ENCODE results near the gene CHN1. TPM values are rescaled to one million over a fixed set of nuclear protein-coding genes. Genes with fewer than 3 reads are reported as not detected.

CHN1 gene
- polyA plus RNA-seq, 3 donors: 19.9 to 27.8 (median 26.1) TPM

DNA sequence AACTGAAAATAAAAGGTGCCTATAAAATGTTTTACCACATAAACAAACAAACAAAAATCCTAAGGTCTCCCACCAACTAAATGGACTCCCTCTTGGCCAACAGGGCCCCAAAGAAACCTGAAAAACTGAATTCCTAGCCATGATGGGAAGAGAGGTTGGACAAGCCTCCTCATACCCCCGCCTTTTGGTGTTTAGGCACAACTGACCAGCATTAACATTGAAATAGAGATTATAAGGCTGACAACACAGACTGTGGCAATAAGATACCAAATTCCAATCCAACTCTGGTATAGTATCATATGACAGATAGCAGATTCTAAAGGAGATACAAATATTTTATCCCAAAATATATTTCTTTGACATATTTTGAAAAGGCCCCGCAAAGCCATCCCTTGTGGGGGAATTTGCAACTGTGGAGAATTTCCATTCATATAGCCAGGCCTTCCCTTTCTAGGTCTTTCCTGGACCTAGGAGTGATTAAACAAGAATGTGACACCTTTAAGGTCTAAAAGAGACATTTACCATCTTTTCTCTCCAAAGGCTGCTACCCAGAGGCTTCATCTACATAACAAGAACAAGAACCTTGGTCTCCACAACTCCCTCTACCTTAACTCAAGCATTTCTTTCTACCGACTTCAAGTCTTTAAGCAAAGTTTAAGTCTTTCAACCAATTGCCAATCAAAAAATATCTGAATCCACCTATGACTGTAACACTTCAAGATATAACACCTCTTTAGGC lies 80.0 kb downstream of the CHN1 start:
- no peak for DNase-seq

GRCh38 chr2:174924061-174924693 lies 81.0 kb downstream of the CHN1 start:
- DNase-seq: no peak

DNA sequence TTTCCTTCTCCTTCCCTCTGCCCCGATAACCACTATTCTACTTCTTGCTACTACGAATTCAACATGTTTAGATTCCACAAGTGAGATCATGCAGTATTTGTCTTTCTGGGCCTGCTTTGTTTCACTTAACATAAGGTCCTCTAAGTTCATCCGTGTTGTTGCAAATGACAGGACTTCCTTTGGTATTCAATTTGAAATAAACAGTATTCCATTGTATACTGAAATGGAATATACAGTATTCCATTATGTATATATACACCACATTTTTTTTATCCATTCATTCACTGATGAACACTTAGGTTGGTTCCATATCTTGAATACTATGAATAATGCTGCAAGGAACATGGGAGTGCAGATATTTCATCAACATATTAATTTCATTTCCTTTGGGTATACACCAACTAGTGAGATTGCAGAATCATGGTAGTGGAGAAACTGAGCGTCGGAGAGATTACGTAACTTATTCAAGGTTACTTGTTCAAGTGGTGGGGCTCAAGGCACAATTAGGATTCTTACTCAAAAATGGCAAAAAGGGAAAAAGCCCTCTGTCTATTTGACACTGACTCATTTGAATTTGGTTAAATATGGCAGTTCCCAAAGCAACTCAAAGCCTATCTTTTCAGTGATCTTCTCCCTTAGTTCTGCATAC lies 85.1 kb downstream of the CHN1 start:
- DNase-seq: no peak

DNA sequence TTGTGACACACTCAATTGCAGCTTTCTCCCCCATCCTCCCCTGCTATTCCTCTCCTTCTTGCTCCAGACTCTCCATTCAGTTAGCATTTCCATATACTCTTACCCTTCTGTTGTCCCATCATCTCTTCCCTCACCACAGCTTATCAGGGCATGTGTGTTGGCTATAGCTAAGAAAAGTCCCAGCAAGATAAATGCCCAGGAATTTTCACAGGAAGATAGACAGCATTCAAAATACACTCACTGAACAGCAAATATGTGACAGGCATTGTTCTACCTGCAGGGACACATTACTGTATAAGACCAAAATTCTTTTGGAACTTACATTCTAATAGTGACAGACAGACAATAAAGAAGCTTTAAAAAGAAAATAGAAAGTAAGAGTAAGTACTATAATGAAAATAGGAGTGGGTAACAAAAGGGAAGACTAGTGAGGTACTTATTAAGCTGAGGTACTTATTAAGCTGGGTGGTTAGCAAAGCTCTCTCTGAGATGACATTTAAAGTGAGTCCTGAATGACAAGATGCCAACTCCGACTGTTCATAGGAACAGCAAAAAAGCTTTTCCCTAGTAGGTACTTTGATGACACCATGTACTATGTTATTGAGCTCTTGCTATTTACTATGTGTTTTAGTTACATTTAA lies 86.2 kb downstream of the CHN1 start:
- no peak for DNase-seq

DNA sequence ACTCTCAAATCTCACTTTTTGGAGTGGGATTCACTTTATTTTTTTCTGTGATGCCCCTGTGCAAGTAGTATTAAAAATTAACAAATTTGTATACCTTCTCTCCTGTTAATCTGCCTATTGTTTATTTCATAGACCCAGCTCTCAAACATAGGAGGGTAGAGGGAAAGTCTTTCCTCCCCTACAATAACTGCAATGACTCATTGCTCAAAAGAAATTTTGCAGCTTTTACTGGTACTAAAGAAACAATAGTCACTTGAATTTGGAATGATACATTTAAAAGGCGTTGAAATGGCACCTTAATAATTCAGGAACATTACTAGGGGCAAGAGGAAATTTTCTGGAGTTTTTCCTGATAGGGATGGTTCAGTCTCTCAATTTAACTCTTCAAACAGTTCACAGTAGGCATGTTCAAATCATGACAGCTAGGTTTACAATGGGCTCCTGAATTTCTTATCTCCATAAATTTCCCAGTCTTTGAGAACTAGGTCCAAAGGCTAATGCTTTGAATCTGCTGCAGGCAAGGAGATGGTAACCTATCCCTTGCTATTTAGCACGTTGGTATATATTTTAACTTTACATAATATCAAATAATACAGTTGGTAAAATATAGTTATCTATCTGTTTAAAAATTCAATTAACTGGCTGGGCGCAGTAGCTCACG lies 88.8 kb downstream of the CHN1 start:
- no peak for DNase-seq

DNA sequence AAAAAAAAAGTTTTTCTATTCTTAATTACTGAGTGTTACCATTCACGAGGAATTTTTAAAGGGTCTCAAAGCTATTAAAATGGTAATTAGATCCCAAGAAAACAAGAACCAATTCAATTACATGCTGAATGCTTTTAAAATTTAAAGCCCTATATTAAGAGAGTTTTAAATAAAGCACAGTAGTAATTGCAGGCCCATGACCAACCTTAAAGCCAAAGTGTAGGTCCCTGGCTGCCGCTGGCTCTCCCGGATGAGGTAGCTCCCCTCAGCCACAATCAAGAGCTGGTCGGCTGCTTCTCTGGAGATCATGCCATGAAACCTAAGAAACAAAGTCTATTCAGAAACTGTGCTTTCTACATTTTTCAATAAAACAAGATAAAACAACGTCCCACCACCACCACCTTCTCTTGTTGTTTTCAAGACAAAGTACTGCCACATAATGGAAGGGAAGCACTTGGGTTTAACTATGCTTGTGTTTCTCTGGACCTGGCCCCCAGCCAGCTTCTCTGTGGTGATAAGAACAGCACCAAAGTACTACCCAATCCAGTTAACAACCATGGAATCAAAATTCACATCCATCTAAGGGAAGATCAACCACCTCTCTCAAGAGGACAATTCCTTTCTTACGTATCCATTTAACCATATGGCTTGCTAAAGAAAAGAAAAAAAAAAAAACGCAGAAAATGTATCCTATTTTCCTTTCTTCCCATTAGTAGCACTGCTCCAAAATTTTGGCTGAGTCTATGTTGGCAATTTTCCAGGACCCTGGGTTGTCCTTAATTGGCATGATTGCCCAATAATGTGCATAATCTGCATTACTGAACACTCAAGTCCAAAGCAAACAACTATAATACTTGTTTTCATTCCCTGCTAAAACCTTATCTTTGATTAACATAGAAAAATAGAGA lies 90.1 kb downstream of the CHN1 start:
- DNase-seq: no peak

- DNase-seq: no peak
These were observed 96.9 kb downstream of the CHN1 start for GRCh38 chr2:174908284-174908683.

- no peak for DNase-seq
These were observed 102.0 kb downstream of the CHN1 start for GRCh38 chr2:174903264-174903556.

DNA sequence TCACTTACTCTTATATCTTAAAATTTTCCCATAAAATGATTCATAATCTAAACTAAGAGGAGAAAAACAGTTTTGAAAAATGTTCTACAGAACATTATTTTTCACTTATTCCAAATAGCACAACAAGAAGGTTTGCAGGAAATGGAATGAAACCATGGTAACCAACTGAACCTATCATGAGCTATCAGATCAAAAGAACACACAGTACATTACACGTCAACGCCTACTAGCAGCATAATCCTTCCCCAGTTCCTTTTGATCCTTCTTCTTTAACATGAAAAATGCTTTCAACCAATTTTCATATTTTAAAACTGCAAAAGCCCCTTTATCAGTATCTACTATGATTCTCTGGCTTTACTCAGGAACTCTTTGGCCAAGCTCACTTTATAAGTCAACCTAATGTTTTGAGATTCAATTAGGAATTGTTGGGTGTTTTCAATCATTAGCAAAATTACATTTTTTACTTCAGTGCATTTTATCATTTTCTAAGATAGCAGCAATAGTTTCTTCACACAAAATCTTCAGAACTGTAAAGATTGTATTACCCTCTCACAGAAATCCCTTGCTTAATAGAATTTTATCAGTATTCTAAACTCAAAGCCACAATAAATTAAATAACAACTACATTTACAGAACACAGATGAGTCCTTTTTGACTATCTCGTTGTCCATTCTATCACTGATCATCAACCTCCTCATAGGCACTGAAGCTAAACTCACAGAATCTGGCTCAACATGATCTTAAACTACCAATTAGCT lies 102.5 kb downstream of the CHN1 start:
- no peak for DNase-seq

DNA sequence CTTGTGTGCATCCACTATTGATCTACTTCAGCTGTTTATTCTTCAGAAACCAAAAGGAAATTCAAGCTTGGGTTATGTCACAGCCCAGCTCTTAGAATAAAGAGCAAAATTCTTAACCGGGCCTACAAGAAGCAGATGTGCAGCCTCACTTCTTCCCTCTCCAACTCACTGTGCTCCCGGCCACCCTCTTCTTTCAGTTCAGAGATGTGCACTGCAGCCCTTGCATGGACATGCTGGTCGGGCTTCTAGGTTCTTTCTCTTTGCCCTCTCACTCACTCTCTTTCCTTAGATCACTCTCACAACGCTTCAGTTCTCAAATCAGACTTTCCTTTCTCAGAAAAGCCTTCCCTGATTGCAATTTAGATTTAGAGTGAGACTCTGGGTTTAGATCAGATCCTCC lies 104.1 kb downstream of the CHN1 start:
- no peak for DNase-seq

DNA sequence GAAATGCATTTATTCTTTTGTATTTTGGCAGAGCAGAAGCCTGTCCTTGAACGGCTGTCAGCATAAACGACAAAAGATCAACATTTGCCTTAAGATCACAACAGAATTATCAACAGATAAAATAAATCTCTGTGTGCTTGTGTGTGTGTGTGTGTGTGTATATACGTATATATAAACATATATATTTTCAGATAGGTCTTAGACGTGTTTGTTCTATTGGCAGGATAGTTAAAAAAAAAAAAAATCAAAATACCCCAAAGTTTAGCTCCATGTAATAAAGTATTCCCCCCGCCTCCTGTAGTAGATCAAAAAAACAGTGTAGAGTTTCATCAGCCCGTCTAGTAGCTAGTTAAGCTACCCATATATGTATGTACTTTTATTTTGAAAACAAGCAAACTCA lies 107.9 kb downstream of the CHN1 start:
- DNase-seq: no peak

DNA sequence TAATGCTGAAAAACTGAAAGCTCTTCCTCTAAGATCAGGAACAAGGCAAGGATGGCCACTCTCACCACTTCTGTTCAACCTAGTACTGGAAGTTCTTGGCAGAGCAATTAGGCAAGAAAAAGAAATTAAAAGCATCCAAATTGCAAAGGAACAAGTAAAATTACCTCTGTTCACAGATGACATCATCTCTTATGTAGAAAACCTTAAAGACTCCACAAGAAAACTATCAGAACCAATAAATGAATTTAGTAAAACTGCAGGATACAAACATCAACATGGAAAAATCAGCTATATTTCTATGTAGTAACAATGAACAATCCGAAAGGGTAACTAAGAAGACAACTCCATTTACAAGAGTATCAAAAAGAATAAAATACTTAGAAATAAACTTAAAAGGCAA lies 112.2 kb downstream of the CHN1 start:
- no peak for DNase-seq

DNA sequence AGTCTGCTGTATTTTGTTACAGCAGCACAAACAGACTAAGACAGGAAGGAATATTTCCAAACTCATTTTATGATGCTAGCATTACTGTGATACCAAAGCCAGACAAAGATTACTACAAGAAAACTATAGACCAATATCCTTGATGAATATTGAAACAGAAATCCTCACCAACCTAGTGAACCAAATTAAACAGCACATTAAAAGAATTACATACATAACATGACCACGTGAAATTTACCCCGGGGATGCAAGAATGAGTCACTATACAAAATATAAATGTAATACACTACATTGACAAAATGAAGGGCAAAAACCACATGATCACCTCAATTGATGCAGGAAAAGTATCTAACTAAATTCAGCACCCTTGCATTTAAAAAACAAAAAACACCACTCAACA lies 112.6 kb downstream of the CHN1 start:
- DNase-seq: no peak

GRCh38 chr2:174888646-174889271 lies 116.4 kb downstream of the CHN1 start:
- DNase-seq: no peak

DNA sequence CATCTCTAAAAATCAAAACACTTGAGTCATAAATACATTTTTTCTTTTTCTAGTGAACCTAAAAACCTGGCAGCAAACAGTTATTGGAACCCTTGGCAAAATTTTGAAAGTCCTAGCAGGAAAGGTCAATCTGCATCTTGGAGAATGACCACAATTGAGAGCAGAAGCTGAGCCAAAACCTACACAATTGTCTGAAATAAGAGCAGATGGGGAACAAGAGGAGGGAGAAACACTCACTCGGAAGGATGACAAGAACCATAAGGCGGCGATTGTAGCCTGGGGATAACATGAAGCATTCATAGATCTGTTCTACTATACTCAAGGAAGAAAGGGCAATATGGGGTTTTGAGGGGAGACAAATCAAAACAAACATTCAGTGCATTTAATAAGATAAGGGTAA lies 117.0 kb downstream of the CHN1 start:
- DNase-seq: peak; percentile 52

- DNase-seq: no peak
These were observed 122.8 kb downstream of the CHN1 start for GRCh38 chr2:174882416-174882815.

DNA sequence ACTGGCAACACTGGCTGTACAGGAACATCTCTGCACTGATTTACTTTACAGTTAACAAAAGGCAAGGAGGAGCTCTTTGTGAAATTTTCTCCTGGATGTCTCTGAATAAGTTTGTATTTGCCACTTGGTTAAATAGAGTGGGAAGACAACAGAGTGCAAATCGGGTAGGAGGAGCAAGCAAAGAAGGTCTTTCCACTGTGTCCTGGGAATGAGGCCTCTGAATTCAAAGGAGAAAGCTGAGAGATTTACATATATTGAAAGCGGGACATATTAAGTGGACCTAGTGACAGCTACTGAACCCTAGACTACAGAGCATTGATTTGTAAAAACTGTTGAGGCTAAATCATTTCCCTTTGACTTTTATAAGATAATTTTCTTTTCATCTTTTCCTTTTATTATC lies 123.5 kb downstream of the CHN1 start:
- no peak for DNase-seq

- no peak for DNase-seq
These were observed 126.5 kb downstream of the CHN1 start for GRCh38 chr2:174878537-174879147.

DNA sequence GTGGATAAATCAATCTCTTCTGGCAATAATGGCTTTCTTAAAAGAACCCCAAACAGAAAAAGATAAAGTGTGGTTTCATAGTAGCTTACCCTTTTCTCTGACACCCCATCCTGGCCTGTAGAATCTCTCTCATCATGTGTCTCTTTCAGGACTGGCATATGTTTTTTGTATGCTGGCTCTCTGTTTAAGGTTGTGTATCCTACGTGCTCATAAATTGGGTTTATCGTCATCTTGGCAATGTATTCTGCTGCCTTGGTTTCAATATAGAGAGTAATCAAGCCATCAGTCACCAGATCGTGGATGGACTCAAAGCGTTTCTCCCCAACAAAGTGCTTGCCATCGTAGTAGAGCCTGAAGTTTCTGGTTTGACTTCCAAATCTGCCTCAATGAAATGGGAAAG lies 127.4 kb downstream of the CHN1 start:
- no peak for DNase-seq

GRCh38 chr2:174877301-174877700 lies 127.9 kb downstream of the CHN1 start:
- no peak for DNase-seq

All from renal pelvis (tissue), 4 donors.